Mucosa of descending colon (tissue), 3 donors: ENCODE data around the gene MBNL1. TPM values are rescaled to one million over a fixed set of nuclear protein-coding genes. Genes with fewer than 3 reads are reported as not detected.
A peak's percentile ranks its signal among the peaks of the same experiment; 100 is the strongest.

Experiments used
- ATAC-seq: fragments of 200-7000 bp; cut with Tn5 transposase; one replicate; pipeline ENCODE4 v1.9.1; 2020; ENCODE audit warnings: mild to moderate bottlenecking, moderate library complexity
- DNase-seq, 3 donors: peaks; one replicate each; pipeline ENCODE4 v3.0.0-alpha.2; 2020
- H3K36me3 ChIP-seq: fragments of 200-600 bp; one replicate; pipeline ENCODE4 v1.8.0; 2021; ENCODE audit warnings: low read depth, mild to moderate bottlenecking
- H3K4me1 ChIP-seq: fragments of 200-600 bp; one replicate; pipeline ENCODE4 v1.8.0; 2021; ENCODE audit warnings: low read depth, mild to moderate bottlenecking
- H3K4me3 ChIP-seq: fragments of 200-600 bp; one replicate; pipeline ENCODE4 v1.8.0; 2021; ENCODE audit warnings: mild to moderate bottlenecking
- H3K9me3 ChIP-seq: fragments of 200-600 bp; one replicate; pipeline ENCODE4 v1.8.0; 2021; ENCODE audit warnings: mild to moderate bottlenecking
- intact Hi-C, 2 donors: fragments of 100-400 bp; cut with DNase I in 1 of 2; cut with micrococcal nuclease in 1 of 2; formaldehyde crosslinking; loops; one replicate each; pipeline versions ENCODE4 v1.11.0 to v1.11.1; 2022; cut with DNase I, micrococcal nuclease
- total RNA-seq, 3 donors: library from RNA; stranded (reverse); fragmentation: NEBNext Ultra II Directional in 2 of 3; extraction: Animal tissue kit (Norgen Biotek cat#: 25700) in 2 of 3; gene quantifications; one replicate each; pipeline versions ENCODE4 v1.2.1 to v1.2.4, GENCODE V29; 2021 to 2023
- TF ChIP-seq, protein P1 (sequence below): fragments of 200-600 bp; IDR thresholded peaks from one replicate; pipeline ENCODE4 v1.8.0; 2022; ENCODE audit warnings: antibody characterized with exemption, mild to moderate bottlenecking
- donor health status: DM: no; HTN: no; CAD: no; lungs with moderate emphysema.
- donor health status: DM: no; HTN: no; CAD: no.
- donor health status: DM: no; HTN: yes; CAD: no.

The MBNL1 gene
- total RNA-seq, 3 donors from 2014 or later = 184 to 381 (median 215) TPM

DNA sequence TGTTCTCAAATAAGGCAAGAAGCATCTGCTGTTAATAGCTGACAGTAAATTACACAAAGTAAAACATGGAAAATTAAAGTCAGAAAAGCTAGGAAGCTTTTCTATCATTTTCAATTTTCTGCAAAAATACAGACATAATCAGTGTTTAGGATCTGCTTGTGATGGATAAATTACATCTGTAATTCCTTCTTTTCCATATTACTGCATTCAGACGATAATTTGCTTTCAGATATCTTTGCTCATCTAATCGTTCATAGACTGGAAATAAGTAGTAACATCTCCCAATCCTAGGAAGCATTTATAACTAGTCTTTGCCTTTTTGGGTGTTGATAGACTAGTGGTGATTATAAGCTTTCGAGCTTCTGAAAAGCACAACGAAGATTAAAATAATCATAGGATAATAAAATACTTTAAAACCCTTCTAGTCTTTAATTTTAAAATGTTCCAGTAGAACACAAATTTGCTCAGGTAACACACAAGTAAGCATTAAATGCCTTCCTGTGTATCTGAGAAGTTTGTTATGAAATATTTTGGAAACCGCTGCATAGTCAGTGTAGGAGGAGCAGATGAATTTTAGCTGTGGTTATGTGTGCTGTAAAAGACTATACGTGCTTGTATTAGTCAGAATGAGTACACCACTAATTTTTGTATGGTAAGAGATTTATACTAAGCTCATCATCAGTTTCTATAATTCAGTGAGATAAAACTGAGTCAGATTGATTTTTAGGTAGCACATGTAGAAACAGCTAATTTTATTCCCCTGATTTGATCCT is 41.0 kb downstream of the MBNL1 start:
- peaks cover 46% of the 10 kb centered on the region for H3K4me1 ChIP-seq
- intact Hi-C loops = no loop called here
- TF ChIP-seq, protein P1, sequence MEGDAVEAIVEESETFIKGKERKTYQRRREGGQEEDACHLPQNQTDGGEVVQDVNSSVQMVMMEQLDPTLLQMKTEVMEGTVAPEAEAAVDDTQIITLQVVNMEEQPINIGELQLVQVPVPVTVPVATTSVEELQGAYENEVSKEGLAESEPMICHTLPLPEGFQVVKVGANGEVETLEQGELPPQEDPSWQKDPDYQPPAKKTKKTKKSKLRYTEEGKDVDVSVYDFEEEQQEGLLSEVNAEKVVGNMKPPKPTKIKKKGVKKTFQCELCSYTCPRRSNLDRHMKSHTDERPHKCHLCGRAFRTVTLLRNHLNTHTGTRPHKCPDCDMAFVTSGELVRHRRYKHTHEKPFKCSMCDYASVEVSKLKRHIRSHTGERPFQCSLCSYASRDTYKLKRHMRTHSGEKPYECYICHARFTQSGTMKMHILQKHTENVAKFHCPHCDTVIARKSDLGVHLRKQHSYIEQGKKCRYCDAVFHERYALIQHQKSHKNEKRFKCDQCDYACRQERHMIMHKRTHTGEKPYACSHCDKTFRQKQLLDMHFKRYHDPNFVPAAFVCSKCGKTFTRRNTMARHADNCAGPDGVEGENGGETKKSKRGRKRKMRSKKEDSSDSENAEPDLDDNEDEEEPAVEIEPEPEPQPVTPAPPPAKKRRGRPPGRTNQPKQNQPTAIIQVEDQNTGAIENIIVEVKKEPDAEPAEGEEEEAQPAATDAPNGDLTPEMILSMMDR = no peak
- ATAC-seq (no peak), DNase-seq (no peak)
- H3K9me3 ChIP-seq = no peaks in the 10 kb centered on the region
- H3K36me3 ChIP-seq = no peaks in the 10 kb centered on the region
- H3K4me3 ChIP-seq = no peak overlapping the region

DNA sequence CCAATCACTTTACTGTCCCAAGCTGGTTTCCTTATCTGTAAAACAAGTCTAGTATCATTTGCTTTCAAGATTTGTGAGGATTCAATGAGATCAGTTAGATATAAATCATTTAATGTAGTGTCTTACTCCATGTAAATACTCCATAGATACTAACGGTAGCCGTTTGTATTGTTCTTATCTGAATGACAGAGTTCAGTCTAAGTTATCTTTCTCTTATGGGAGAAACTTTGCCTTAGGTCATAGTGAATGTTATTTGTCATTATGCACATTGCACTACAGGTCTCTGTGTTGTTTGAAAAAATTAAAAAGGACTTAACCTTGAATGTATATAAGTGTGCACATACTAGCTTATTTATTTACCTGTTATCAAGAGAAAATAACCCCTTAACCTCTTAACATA is 44.7 kb downstream of the MBNL1 start:
- ATAC-seq (peak; percentile 46), DNase-seq (no peak)
- Histone ChIP-seq H3K9me3 (no peaks in the 10 kb centered on the region), H3K4me1 (peaks cover 15% of the 10 kb centered on the region), H3K36me3 (no peaks in the 10 kb centered on the region), H3K4me3 (no peak overlapping the region)
- TF ChIP-seq, protein P1 = no peak
- intact Hi-C loops = no loop called here

DNA sequence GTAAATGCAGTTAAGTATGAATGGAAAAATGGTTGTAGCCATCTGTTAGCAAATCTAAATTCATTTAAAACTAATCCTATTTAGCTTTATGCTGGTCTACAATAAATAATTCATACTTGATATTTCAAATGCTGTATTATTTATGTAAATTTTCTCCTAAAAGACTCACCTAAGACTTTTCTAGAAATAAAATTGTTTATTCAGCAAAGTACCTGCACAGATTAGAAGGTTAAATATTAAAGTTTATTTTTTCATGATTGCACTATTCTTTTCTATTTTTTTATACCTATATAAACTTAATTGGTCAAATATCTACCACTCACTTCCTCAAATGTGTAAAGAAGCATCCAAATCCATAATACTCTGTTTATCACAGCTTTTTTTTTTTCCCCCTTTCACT is 45.2 kb downstream of the MBNL1 start:
- TF ChIP-seq, protein P1 = no peak
- Histone ChIP-seq H3K4me3 (no peak overlapping the region), H3K9me3 (no peaks in the 10 kb centered on the region), H3K4me1 (peaks cover 10% of the 10 kb centered on the region), H3K36me3 (no peaks in the 10 kb centered on the region)
- ATAC-seq (no peak), DNase-seq (no peak)
- intact Hi-C loops = no loop called here

DNA sequence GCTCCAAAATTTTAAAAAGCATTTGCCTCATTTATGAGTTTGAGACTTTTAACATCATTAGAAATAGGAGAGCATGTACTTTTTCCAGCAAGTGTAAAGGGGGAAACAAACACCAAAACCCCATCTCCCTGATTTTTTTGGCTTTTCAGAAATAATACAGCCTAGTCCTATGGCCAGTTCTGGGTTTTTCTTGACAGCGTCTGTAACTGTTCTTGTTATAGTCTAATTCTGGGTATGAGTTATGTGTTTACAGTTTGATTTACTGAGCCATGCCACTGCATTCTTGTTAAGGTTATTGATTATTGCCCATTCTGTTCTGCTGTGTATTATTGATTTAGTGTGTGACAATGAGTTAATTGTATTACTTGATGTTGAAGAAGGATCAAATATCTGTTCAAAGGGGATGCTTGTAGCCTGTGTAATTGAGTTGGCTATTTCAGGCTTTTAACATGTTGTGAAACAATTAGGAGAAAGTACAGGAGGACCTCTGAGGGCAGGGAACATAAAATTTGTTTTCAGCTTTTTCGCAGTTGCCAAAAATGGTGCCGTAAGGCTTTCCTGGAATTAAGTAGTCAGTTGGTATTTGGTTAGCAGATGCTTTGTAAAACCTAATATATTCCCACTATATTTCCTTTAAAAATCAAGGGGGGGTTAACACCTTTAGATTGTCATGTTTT is 46.1 kb downstream of the MBNL1 start:
- TF ChIP-seq, protein P1 = no peak
- DNase-seq (no peak), ATAC-seq (no peak)
- H3K4me3 ChIP-seq = no peak overlapping the region
- no peaks in the 10 kb centered on the region for H3K9me3 ChIP-seq
- intact Hi-C loops = no loop called here
- peaks cover 6% of the 10 kb centered on the region for H3K4me1 ChIP-seq
- no peaks in the 10 kb centered on the region for H3K36me3 ChIP-seq

DNA sequence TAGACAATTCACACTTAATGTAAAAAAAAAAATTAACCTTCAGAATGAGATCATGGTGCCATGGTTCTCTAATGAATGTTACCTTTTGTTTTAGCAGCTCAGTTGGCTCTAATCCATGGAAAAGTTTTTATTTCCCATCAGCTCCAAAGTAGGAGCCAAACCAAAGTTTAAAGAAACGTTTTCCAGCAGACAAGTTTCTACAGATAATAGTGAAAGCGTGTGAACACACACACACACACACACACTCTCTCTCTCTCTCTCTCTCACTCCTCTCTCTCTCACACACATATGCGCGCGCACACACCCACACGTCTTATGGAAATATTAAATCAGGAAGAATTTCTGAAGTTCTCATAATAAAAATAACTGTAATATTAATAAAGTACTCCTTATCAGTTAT is 46.9 kb downstream of the MBNL1 start:
- peaks cover 6% of the 10 kb centered on the region for H3K4me1 ChIP-seq
- H3K9me3 ChIP-seq = no peaks in the 10 kb centered on the region
- intact Hi-C loops = no loop called here
- ATAC-seq = no peak
- H3K4me3 ChIP-seq = no peak overlapping the region
- no peaks in the 10 kb centered on the region for H3K36me3 ChIP-seq
- DNase-seq = no peak
- TF ChIP-seq, protein P1 = no peak
